GM12865 (cell line): ENCODE measurements around the gene SSR4.
A peak's percentile ranks its signal among the peaks of the same experiment; 100 is the strongest.

Source experiments
- DNase-seq: peaks from one replicate; pipeline ENCODE4 v3.0.0; 2010; ENCODE audit warnings: low read depth
- H3K4me3 ChIP-seq: 2 replicates; pipeline ENCODE4 v1.5.1; 2011; ENCODE audit warnings: mild to moderate bottlenecking, low read depth, low read length, control low read depth
- CTCF ChIP-seq: IDR thresholded peaks from 2 replicates; pipeline ENCODE4 v1.5.1; 2011; ENCODE audit warnings: low read length, control low read depth, low read depth, inconsistent platforms; ENCODE audit not compliant: insufficient read depth; ENCODE audit errors: missing control alignments

Gene SSR4

GRCh38 chrX:153770601-153771414 lies 23.7 kb upstream of the SSR4 start:
- no peak for TF ChIP-seq CTCF
- H3K4me3 ChIP-seq = no peak overlapping the region
- no peak for DNase-seq

- no peak overlapping the region for H3K4me3 ChIP-seq
- DNase-seq = peak; percentile 0
- no peak for TF ChIP-seq CTCF
Observed at GRCh38 chrX:153771415-153772315, 22.8 kb upstream of the SSR4 start.

- DNase-seq = no peak
- no peak for TF ChIP-seq CTCF
- no peak overlapping the region for H3K4me3 ChIP-seq
Observed at GRCh38 chrX:153772316-153773217, 21.9 kb upstream of the SSR4 start.

- no peak for TF ChIP-seq CTCF
- H3K4me3 ChIP-seq = no peak overlapping the region
- no peak for DNase-seq
Observed at GRCh38 chrX:153773218-153773611, 21.3 kb upstream of the SSR4 start.

- no peak for DNase-seq
- H3K4me3 ChIP-seq = no peak overlapping the region
- TF ChIP-seq CTCF = no peak
Observed at GRCh38 chrX:153773741-153774575, 20.5 kb upstream of the SSR4 start.
